Endometrial microvascular endothelial cells (primary cell): Measurements from ENCODE around the gene CHRM2. TPM values are rescaled to one million over a fixed set of nuclear protein-coding genes. Genes with fewer than 3 reads are reported as not detected.
"Not testable (repeated sequence)": the region's sequence is repeated elsewhere in the genome, so short reads cannot be mapped to it uniquely, and the experiment has no call there.

ENCODE experiments used
- in situ Hi-C: cut with HindIII; loops from 2 replicates; pipeline ENCODE4 v1.10.0; 2017; ENCODE audit warnings: low sequenced_read_pairs, low pct_unique_long_range_greater_than_20kb; ENCODE audit errors: inconsistent ontology term
- total RNA-seq: library from RNA; depleted of rRNA; stranded (reverse); fragments of >200 nt; gene quantifications from one replicate; pipeline ENCODE4 v1.2.3, GENCODE V29; 2015; ENCODE audit errors: inconsistent ontology term

The CHRM2 gene
- total RNA-seq, result not detected

DNA sequence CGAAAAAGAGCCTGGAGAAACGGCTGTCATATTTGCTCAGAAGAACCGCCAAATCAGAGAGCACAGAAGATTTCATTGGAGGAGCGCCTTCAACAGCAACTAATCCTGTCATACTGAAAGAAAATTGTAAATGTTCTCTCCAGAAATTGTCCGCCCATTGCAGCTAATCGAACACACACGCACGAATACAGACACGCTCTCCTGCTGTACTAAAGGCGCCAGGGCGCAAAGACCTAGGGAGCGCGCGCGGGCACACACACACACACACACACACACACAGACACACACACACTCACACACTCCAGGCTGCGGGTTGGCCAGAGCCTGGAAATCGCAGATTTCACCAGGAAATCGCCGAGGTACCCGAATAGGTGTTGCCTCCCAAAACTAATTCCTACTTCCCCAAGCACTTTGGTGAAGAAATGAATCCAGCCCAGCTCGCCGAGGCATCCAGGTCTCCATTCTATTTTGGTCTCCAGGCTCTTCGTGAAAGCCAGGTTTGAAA is at the start of gene CHRM2:
Gene CHRM2 (plus strand): TSS at position 157 of the 505 bp plus-strand sequence. CDS start 146,214 bp downstream, outside the sequence.
- in situ Hi-C loops, result no loop called here

DNA sequence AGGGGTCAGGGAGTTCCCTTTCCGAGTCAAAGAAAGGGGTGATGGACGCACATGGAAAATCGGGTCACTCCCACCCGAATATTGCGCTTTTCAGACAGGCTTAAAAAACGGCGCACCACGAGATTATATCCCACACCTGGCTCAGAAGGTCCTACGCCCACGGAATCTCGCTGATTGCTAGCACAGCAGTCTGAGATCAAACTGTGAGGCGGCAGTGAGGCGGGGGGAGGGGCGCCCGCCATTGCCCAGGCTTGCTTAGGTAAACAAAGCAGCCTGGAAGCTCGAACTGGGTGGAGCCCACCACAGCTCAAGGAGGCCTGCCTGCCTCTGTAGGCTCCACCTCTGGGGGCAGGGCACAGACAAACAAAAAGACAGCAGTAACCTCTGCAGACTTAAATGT is 37.1 kb upstream of the CHRM2 start:
- in situ Hi-C loops, result not testable (repeated sequence)

DNA sequence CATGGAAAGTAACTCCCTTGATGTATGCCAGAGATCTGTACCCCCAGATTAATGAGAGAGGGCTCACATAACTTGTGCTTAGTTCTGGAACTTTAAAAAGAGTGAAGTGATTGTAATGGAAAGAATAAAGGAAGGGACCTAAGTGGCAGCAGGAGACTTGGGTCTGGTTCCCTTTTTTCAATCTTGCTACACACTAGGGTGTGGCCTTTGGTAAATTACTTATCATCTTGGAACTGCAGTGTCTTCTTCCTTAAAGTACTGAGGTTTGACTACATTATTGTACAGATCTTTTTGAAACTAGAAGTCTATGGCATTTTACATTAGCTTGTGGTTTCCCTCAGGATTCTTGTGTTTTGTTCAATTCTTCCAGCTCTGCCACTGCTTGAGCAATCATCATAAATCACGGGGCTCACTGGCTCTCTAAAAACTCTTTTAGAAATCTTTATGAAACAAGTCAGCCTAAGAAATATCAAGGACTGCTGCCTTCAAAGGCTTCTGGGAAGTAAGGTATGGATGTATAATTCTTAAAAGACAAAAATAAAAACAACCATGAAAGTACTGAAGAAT is 22.5 kb upstream of the CHRM2 start:
- in situ Hi-C loops, result no loop called here

DNA sequence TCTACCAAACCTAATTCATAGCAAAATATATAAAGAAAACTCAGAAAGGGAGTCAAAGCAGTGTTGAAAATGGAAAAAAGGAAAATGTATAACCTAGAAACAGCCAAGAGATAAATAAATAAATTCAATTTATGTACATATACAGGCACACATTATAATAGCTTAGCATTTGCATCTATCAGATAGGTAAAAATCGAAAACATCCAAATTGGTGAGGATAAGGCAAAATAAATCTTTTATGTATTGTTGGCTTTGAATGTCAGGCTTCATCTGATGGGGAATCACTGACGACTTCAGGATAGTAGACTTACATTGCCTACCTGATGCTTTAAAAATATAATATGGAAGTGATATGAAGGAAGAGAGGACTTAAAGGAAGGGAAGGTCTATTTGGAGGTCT is 20.6 kb upstream of the CHRM2 start:
- in situ Hi-C loops, result no loop called here

DNA sequence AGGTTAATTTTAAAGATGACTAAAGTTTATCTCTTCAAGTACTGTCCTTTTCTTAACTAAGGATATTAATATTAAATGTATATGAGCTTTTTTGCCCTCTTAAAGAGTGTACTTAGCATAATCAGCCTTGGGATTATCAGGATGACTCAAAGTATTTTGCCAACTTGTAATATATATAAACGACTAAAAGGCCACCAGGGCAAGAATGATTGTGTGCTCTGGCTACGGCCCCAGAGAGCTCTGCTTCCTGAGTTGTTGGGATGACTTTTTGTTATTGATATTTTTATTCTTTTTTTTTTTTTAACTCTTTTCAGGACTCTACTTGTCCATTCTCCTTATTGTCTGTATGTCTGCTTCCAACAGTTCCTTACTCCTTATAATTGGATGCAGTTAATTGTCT is 14.8 kb upstream of the CHRM2 start:
- in situ Hi-C loops, result no loop called here

DNA sequence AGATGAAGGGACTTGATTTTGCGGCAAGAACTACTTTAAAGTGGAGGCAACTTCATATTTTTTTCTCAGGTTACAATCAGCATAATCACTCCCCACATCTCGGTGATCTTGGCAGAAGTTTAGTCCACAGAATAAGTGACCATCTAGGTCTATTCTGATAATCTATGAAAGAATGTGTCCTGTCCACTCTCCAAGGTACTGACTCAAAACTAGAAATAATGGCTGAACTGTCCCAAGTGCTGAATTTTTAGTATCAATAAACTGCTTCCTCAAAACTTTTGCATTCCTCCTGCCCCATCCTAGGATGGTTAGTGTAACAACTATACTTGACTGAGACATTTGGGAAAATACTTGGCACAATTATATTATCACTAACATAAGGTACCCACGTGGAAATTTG is 10.9 kb upstream of the CHRM2 start:
- in situ Hi-C loops, result no loop called here

DNA sequence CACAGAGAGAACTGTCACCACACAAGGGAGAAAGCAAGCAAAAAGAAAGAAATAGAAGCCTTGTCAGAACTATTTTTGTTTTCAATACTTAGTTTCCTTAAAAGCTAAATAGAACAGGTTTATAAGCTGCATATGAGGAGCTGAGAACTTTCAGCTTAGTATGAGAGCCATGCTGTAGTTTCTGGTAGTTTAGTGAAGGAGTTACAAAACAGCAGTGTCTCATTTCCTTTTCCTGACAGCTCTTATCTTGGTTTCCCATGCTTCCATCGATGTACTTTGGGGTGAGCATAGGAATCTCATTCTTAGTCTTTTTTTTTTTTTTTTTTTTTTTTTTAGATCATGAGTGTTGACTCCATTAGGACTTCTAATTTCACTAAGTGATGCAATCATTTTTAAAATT is 8.6 kb upstream of the CHRM2 start:
- in situ Hi-C loops, result no loop called here

DNA sequence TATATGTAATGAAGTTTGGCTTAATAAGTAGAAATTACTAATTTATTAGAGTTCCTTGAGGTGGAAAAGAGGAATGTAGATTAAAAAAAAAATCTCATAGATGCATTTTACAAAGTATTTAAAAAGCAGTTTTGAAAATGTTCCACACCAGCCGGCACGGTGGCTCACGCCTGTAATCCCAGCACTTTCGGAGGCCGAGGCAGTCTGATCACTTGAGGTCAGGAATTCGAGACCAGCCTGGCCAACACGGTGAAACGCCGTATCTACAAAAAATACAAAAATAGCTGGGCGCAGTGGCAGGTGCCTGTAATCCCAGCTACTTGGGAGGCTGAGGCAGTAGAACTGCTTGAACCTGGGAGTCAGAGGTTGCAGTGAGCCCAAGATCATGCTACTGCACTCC is 3.2 kb upstream of the CHRM2 start:
- in situ Hi-C loops, result no loop called here

DNA sequence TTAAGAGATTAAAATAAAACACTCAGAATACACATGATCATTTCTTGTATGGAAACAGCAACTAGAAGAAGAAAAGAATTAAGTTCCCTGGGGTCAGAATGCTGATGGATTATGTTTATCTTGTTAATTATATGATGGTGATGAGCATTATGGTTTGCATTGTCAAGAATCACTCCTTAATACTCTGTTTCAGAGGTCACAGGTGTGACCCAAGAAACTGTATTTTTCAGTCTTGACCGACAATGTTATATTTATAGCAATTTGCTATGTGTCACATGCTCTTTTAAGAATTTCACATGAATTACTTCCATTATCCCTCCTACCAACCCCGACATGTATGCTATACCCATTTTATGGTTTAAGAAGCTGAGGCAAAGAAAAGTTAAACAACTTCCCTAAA is 2.7 kb upstream of the CHRM2 start:
- in situ Hi-C loops, result no loop called here

DNA sequence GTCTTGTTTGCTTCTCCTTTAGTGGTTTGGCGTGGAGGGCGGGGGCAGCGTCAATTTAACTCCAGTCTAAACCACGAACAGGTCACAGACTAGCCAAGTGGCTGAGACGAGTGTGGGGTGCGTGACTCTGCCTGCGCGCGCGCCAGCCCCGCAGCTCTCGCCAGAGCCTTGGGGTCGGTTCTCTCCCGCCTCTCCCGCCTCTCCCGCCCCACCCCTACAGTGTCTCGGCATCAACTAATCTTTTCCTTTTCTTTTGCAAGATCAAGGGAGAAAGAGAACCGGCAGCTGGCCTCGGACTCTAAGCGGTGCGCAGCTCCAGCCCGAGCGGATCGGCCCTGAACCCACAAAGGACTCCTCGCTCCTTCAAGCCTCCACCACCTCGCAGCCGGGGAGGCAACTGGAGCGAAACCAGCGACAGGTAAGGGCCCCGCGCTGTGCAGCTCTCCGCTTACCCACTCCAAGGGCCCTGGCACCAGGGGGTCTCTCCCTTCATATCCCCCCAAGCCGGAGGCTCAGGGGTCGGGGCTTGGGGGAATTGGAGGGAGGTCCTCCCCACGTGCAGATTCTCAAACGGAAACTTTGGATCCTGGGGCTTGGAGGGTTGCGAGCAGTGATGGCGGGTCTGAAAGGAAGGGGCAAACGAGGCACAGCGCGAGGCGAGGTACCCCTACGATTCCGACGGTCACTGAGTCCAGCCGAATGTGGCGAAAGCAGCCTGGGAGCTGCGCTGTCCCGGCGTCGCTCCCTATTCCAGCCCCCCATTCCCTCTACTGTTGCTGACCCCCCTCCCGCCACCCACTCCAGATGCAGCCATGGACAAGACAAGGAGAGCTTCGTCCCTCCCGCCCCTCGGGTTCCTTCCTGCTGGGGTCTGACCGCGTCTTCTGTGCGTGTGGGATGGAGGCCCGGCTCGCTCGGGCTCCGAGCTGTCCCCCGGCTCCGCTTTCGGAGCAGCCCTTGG is 829 bp downstream of the CHRM2 start:
- in situ Hi-C loops, result no loop called here

DNA sequence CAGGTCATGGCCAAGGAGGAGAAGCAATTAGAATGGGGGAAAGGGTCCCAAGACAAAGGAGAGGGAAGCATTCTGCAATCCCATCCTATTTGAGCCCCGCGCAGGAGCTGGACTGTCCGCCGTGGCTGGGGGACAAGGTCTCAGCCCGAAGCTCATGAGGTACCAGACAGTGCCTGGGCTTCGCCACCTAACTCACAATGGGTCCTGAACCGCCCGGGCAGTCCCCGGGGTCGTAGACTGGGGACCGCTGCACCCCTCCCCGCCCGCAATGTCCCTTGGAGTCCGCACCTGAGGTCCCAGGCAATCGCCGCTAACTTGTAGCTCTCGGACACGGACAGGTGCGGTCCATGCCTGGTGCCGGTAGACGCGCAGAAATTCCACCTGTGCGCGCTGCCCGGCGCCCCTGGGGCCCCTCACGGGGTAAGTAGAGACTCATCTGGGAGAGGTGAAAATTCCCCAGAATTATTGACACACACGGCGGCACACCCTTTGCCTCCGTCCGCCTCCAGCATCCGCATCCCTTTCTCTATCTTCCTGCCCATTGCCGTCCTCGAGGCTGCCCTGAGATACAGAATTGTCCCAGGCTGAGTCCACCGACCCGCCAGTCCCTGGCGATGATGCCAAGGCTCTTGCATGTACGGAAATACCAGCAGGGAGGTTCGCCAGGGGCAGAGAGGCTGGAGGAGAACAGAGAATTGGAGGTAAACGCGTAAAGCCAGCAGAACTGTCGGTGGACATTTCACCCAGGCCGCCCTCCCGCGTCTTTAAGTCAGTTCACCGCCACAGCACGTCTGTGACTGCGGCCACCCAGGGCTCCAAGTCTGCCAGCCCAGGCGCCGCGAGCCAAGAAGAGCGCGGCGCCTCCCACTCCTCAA is 1.8 kb downstream of the CHRM2 start:
- in situ Hi-C loops, result no loop called here

DNA sequence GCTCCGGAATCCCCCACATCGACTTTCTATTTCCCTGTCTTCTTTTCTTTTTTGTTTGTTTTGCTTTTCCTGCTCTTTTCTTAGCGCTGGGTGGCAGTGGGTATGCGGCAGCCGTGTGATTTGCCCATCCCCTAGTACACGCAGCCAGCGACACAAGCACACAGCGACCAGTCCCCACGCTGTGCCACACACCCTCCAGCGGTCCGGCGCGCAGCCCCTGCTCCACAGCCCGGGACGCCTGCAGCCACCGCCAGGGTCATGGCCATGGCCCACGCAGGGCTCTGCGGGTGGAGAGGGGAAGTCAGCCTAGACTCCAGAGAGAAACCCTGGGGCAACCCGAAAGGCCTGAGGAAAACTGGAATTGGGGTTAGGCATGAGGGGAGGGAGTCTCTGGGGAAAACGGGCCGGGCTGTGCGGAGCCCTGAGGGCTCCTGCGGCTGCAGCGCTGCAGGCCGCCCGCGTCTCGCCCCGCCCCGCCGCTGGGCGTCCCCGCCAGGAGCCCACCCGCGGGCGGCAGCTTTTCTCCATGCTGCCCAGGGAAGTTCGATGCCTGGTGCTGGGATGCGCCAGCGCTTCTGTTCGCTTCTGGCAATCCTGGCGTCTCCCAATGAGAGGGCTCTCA is 2.5 kb downstream of the CHRM2 start:
- in situ Hi-C loops, result no loop called here

DNA sequence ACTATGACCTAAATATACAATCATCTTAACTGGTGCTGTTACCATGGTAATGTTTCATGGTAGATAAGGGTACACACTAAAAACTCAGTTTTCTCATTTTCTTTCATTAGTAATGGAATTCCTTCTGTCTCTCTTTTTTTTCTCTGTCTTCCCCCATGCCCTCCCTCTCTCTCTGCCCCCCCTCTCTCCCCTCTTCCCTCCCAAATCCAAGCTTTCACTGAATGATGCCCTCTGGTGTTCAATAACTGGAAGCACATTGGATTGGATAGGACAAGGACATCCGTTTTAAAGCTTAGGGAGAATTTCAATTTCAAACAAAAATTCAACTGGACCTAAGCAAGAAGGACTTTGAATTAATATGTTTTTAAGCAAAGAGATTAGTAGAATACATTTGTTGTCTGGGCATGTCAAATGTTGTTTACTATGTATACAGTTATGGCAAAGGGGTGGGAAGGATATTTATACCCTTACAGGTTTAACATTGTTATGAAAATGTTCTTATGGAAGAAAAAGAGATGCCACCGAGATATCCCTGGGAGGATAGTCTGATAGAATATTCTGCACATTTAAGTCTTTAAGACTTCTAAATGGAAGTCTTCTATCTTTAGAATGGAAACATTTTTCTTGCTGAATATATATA is 6.1 kb downstream of the CHRM2 start:
- in situ Hi-C loops, result no loop called here

DNA sequence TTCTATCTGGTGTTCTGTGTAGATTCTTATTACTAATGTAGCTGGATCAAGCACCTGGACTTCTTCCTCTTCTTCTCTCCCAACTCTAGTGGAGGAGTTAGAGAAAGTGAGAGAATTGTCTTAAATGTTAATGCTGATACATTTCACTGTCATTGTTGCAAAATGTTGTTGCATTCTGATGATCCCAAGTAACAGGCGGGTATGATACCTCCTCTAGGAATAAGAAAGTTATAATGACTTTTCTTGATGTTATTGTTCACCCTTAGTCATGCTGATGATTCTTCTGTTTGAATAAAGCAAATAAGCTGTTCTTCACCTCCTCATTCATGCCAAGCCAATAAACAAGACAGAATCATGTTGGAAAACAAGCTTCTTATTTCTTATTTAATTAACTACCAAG is 9.1 kb downstream of the CHRM2 start:
- in situ Hi-C loops, result no loop called here

DNA sequence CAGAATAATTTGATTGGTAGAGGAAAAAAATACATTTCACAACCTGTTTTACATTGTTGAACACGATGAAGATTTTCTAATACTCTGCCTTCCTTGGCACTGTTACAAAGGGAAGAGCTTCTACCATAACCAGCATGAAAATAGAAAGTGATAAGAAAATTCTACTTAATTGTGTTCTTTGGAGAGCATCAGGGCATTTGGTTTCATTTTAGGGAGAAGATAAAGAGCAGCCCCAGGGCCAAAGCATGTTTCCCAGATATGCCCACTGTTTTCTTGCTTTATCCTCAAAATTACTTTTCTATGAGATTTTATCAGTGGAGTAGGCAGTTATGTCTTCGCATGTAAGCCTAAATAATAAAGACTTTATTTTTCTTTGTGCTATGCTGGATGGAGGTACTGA is 9.5 kb downstream of the CHRM2 start:
- in situ Hi-C loops, result no loop called here

DNA sequence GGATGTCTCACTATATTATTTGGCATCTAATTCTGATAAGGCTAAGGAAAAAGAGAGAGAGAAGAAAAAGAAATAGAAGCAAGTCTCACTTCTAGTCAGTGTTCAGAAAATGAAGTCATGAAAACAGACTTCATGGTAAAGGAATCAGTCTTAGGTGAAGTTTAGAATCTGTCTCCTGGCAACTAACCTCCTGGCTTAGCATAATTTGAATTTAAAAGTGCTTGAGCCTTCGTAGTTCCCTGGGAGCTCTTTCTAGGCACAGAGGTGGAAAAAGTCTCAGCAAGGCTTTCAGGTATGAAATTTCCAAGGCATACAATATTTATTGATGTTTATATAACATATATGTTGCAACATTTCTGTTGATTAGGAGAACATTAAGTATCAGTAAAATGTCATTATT is 10.4 kb downstream of the CHRM2 start:
- in situ Hi-C loops, result no loop called here

DNA sequence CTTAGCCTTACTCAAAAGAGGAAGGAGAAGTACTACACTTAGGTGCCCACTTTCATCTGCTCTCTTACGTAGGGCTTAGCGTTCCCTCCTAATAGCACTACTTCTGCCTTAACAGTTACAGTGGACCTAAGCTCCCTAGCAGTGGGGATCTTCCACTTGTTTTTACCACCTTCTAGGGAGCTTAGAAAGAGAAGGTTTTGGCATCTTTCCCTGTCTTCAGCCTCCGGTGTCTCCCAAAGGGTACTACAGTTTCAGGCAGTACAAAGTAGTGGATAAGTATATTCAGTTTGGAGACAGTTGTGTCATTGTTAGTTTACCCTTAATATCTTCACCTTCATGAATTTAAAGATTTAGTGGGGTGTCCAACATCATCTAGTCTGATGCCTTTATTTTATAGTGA is 14.6 kb downstream of the CHRM2 start:
- in situ Hi-C loops, result no loop called here

DNA sequence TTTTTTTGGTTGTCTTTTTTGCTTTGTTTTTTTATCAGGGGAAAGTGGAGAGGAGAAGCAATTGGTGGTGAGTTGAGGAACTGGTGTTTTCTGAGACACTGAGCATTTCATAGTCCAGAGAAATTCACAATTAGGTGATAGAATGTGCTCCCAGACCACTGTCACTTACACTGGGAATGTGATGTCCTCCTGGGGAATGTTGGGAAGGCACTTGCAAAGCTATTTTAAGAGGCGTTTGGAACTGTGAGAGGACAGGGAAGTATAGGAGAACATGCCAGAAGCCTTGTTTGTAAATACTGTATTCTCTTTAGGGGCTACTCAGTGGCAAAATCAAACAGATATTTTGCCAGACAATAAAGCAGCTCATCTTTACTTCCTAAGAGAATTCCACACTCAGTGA is 16.0 kb downstream of the CHRM2 start:
- in situ Hi-C loops, result no loop called here
